GM12874 (cell line): ENCODE results near the gene SNN.

Source experiments
- TF ChIP-seq, protein P1 (sequence below): IDR thresholded peaks from 2 replicates; pipeline ENCODE4 v1.5.1; 2011; ENCODE audit warnings: low read depth, mild to moderate bottlenecking, control low read depth, low read length, moderate library complexity; ENCODE audit not compliant: insufficient read depth

SNN gene

DNA sequence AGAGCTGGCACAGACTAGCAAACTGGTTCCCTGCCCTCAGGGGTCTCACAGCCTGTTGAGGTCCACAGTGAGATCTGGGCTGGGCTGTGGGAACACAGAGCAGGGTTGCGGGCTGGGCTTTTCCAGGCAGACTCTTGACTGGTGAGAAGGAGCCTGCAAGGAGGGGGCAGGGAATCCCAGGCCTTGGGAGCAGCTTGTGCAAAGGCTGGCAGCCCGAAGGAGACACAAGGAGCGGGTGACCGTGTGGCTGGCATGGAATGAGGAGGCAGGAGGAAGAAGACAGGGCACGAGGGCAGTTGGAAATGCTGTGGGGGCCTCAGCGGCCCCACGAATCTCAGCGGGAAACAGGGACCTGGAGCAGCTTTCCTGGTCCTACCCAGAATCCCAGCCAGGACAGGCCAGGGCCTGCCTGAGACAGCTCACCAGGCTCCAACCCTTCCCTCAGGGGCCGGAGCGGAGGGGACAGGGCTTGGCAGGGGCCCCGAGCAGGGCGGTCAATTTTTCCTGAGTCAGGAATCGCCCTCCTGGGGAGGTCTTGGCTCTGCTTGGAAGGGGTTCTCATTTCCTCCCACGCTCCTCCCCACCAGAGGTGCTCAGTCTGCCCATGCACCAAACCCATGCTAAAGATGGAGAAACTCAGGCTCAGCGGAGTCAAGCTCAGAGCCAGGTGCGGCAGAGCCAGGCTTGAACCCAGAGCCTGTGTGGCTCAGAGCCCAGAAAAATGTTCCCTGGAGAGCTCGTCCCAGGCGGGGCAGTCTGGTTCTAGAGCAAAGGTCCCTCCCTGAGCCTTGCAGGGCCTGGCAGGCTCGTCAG, 9.2 kb upstream of the SNN start:
- TF ChIP-seq, protein P1, sequence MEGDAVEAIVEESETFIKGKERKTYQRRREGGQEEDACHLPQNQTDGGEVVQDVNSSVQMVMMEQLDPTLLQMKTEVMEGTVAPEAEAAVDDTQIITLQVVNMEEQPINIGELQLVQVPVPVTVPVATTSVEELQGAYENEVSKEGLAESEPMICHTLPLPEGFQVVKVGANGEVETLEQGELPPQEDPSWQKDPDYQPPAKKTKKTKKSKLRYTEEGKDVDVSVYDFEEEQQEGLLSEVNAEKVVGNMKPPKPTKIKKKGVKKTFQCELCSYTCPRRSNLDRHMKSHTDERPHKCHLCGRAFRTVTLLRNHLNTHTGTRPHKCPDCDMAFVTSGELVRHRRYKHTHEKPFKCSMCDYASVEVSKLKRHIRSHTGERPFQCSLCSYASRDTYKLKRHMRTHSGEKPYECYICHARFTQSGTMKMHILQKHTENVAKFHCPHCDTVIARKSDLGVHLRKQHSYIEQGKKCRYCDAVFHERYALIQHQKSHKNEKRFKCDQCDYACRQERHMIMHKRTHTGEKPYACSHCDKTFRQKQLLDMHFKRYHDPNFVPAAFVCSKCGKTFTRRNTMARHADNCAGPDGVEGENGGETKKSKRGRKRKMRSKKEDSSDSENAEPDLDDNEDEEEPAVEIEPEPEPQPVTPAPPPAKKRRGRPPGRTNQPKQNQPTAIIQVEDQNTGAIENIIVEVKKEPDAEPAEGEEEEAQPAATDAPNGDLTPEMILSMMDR = no peak

DNA sequence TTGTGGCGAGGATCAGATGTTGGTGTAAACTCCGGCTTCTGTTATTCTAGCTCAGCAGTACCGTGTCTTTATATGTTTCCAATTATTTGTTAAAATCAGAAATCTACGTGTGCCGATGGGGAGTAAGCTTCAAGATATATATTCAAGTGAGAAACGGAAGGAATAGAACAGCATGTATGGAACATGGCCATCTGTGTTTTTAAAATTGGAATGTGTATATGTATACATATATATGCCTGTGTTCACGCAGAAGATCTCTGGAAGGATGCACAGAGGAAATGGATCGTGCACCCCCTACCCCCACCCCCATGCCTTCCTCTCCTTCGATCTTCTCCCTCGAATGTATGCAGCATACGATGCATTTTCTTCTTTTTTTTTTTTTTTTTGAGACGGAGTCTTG, 7.7 kb upstream of the SNN start:
- TF ChIP-seq, protein P1 = no peak

DNA sequence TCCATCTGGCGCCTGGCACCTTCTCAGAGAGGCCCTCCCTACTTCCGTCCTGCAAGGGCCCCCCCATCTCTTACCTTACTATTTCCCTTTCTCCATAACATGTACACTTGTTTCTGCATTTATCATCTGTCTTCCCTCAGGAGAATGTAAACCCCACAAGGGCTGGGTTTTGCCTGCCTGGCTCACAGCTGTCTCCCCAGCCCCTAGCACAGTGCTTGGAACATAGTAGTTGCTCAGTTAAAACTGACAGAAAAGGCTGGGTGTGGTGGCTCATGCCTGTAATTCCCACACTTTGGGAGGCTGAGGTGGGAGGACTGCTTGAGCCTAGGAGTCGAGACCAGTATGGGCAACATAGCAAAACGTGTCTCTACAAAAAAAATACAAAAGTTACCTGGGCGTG, 5.7 kb upstream of the SNN start:
- TF ChIP-seq, protein P1 = no peak

DNA sequence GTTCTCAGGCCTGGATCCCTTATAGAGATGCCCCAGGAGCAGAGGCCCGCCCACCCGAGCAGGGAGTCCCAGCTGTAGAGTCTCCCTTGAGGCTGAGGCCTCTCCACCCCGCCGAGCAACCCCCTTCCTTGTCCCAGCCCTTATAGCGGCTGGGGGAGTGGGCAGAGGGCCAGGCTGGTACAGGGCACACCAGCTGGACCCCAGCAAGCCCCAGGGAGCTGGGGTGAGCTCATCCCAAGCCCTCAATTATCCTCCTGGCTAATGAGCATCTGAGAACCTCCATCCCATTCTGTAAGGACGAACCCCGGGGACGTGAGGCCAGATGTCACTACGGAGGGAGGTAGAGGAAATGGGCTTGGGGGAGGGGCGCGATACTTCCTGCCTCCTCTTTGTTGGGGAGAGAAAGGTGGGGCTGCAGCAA, 3.2 kb upstream of the SNN start:
- TF ChIP-seq, protein P1 = no peak

DNA sequence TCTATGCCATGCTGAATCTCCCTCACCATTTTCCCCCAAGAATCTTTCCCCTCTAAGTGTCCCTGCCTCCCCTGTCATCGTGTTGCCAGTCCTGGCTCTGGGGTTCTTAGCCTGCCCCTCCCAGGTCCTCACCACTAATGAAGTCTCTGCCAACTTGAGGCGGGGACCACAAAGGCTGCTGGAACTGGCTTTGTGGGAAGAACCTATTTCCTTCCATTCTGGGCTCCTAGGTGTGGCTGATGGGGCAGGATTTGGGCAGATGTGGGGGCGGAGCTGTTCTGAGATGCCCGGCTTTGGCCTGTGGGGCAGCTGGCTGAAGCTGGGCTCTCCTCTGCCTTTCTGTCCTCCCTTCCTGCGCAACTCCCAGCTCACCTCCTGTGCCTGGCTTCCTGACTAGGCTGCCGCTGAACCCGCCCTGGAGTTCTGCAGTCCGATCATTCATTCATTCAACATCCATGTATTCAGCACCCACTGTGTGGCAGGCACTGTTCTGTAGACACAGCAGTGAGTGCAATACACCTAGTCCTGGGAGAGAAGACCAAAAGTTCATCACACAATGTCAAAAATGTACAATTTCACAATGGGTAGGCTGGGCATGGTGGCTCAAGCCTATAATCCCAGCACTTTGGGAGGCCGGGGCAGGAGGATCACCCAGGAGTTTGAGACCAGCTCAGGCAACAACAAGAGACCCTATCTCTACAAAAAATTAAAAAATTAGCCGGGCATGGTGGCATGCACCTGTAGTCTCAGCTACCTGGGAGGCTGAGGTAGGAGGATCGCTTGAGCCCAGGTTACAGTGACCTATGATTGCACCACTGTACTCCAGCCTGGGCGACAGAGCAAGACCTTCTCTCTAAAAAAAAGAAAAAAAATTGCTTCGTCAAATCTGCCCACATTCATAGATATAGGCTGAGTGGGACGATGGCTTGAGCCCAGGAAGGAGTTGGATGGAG, 1.9 kb upstream of the SNN start:
- TF ChIP-seq, protein P1 = no peak

DNA sequence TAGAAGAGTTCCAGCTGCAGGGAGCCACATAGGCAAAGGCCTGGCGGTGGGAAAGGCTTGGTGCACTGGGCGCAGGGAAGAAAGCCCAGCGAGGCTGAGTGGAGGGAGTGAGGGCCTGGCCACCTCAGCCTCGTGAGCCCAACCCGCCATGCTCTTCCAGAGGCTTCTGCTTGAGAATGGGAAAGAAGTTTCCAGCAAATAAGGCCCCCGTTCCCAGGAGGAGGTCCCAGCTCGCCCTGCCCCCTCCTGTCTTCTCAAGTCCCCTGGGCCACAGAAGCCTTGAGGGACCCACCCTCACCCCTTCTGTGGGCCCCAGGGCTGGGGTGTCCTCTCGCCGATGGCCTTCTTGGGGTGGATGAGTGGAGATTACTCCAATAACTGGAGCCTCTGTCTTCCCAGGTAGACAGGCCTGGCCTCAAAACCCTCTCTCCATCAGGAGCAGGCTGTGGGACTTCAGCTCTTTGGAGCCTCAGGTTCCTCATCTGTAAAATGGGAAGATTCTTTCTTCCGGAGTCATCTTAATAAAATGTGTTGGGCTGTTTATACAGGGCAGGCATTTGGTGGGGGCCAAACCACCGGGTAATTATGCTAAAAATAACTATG, 933 bp upstream of the SNN start:
- TF ChIP-seq, protein P1 = no peak
